ENCODE data around the gene ADAM15.

ADAM15 gene, protein sequence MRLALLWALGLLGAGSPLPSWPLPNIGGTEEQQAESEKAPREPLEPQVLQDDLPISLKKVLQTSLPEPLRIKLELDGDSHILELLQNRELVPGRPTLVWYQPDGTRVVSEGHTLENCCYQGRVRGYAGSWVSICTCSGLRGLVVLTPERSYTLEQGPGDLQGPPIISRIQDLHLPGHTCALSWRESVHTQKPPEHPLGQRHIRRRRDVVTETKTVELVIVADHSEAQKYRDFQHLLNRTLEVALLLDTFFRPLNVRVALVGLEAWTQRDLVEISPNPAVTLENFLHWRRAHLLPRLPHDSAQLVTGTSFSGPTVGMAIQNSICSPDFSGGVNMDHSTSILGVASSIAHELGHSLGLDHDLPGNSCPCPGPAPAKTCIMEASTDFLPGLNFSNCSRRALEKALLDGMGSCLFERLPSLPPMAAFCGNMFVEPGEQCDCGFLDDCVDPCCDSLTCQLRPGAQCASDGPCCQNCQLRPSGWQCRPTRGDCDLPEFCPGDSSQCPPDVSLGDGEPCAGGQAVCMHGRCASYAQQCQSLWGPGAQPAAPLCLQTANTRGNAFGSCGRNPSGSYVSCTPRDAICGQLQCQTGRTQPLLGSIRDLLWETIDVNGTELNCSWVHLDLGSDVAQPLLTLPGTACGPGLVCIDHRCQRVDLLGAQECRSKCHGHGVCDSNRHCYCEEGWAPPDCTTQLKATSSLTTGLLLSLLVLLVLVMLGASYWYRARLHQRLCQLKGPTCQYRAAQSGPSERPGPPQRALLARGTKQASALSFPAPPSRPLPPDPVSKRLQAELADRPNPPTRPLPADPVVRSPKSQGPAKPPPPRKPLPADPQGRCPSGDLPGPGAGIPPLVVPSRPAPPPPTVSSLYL

DNA sequence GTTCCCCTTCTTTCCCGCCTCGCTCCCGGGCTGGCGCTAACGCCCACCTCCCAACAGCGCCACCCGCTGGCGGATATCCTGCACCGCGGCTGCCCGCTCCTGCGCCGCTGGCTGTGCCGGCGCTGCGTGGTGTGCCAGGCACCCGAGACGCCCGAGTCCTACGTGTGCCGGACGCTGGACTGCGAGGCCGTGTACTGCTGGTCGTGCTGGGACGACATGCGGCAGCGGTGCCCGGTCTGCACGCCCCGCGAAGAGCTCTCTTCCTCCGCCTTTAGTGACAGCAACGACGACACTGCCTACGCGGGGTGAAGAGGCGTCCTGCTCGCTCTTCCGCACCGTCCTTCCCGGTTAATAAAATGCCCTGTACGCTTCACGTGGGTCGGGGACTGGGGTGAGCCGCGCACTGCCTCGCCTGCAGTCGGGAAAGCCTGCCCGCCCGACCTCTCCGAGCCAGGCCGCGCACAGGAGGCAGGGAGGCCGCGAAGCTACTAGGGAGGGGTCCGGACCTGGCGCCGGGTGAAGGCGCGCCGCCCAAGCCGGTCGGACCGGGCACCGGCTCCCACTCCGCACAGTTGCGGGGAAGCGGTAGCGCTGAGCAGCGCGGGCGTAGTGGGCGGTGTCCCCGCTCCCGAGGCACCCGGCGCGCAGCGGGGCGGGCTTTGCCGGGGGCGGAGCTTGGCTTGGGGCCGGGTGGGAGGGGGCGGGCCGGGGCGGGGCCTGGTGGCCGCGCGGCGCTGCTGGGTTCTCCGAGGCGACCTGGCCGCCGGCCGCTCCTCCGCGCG is at the start of gene ADAM15:
TSS of gene ADAM15 (plus strand) at position 757 of the 782 bp plus-strand sequence. CDS start 71 bp downstream, outside the sequence.
- Histone ChIP-seq H3K4me1 (ENCODE audit: insufficient read depth, low read length, poor library complexity, severe bottlenecking) (peaks cover 23% of the 10 kb centered on the region), H3K9me2 (replicated peaks; ENCODE audit: low read depth, low read length) (no peaks in the 10 kb centered on the region), H3K79me2 (ENCODE audit: insufficient read depth, low read length) (no peaks in the 10 kb centered on the region; the same call in 1 of the 2 replicates)

DNA sequence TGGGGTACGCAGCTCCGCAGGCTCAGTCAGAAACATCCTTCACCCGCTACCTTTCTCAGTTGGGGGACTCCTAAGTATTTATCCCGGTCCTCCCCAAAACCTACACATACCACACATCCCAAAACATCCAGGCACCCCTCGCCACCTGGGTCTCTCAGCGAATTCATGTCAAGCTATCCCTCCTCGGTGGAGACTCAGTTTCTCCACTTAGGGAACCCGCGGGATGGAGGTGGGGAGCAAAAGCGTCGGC is 49.8 kb upstream of the ADAM15 start:
- Histone ChIP-seq H3K4me3 (ENCODE audit: low read length, poor library complexity, severe bottlenecking) (peak overlapping the region; percentile 76), H3K4me1 (ENCODE audit: insufficient read depth, low read length, poor library complexity, severe bottlenecking) (peaks cover 44% of the 10 kb centered on the region), H3K27me3 (ENCODE audit: insufficient read depth, low read length, poor library complexity, severe bottlenecking) (no peaks in the 10 kb centered on the region), H3K36me3 (ENCODE audit: insufficient read depth, low read length) (no peaks in the 10 kb centered on the region), H3K4me2 (ENCODE audit: low read depth, low read length, poor library complexity, severe bottlenecking) (peak overlapping the region; percentile 92), H3K9me3 (ENCODE audit: insufficient read depth, low read depth, low read length) (no peaks in the 10 kb centered on the region), H3K79me2 (ENCODE audit: insufficient read depth, low read length) (no peaks in the 10 kb centered on the region), H3K9me2 (replicated peaks; ENCODE audit: low read depth, low read length) (no peaks in the 10 kb centered on the region), H3F3A (ENCODE audit: low read depth) (peaks cover 15% of the 10 kb centered on the region), H4K20me1 (ENCODE audit: insufficient read depth, low read length, poor library complexity, severe bottlenecking) (no peaks in the 10 kb centered on the region), H3K9ac (ENCODE audit: low read depth, low read length, poor library complexity, severe bottlenecking) (peak overlapping the region; percentile 81), H2AFZ (ENCODE audit: low read length) (peak overlapping the region; percentile 80)
- no peak for TF ChIP-seq EZH2phosphoT487 (IDR thresholded peaks at IDR 0.05; ENCODE audit: borderline replicate concordance)
- TF ChIP-seq, protein P1, sequence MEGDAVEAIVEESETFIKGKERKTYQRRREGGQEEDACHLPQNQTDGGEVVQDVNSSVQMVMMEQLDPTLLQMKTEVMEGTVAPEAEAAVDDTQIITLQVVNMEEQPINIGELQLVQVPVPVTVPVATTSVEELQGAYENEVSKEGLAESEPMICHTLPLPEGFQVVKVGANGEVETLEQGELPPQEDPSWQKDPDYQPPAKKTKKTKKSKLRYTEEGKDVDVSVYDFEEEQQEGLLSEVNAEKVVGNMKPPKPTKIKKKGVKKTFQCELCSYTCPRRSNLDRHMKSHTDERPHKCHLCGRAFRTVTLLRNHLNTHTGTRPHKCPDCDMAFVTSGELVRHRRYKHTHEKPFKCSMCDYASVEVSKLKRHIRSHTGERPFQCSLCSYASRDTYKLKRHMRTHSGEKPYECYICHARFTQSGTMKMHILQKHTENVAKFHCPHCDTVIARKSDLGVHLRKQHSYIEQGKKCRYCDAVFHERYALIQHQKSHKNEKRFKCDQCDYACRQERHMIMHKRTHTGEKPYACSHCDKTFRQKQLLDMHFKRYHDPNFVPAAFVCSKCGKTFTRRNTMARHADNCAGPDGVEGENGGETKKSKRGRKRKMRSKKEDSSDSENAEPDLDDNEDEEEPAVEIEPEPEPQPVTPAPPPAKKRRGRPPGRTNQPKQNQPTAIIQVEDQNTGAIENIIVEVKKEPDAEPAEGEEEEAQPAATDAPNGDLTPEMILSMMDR (conservative IDR thresholded peaks at IDR 0.05; ENCODE audit: low read length) = no peak

More for the DNA sequence above, at the start of gene ADAM15:
- Histone ChIP-seq H3K4me3 (ENCODE audit: low read length, poor library complexity, severe bottlenecking) (peak within 1 kb of the TSS; percentile 79), H3K36me3 (ENCODE audit: insufficient read depth, low read length) (no peaks in the 10 kb centered on the region), H4K20me1 (ENCODE audit: insufficient read depth, low read length, poor library complexity, severe bottlenecking) (no peaks in the 10 kb centered on the region), H3F3A (ENCODE audit: low read depth) (no peaks in the 10 kb centered on the region), H3K9ac (ENCODE audit: low read depth, low read length, poor library complexity, severe bottlenecking) (peak within 1 kb of the TSS; percentile 71), H2AFZ (ENCODE audit: low read length) (peak within 1 kb of the TSS; percentile 83), H3K4me2 (ENCODE audit: low read depth, low read length, poor library complexity, severe bottlenecking) (peak within 1 kb of the TSS; percentile 86), H3K27me3 (ENCODE audit: insufficient read depth, low read length, poor library complexity, severe bottlenecking) (no peaks in the 10 kb centered on the region), H3K9me3 (ENCODE audit: insufficient read depth, low read depth, low read length) (no peaks in the 10 kb centered on the region)
- TF ChIP-seq, protein P1 (conservative IDR thresholded peaks at IDR 0.05; ENCODE audit: low read length) = peak; percentile 54
- TF ChIP-seq EZH2phosphoT487 (IDR thresholded peaks at IDR 0.05; ENCODE audit: borderline replicate concordance) = no peak

DNA sequence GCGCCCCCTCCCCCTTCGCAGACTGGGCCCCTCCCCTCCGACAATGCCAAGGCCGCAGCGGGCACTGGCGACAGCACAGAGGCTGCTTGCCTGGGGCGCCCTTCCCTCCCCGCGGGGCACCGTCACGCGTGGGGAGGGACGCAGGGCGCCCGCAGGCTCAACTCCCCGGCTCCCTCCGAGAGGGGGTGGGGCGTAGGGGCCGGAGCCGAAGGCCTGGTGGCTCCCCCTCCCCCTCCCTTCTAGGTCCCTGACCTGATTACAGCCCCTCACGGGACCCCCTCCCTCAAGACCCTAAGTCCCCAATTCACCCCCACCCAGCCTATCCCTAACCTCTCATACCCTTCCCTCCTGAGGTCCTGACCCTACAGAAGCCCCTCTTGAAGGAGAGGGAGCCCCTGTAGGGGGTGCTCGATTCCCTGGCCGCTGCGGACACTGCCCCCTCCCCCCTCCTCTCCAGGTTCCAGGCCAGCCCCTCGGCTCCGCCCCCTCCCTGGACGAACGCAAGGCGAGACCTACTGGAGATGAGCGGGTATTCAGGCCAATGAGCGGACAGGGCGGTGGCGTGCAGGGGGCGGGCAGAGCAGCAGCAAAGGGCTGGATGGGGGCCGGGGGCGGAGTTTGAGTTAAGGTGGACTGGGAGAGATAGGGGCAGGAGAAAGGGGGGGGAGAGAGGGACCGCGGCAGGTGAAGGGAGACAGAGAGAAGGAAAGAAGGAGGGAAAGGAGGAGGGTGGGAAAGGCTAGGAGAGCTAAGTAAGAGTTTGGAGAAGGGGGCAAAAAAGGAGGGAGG is 49.2 kb upstream of the ADAM15 start:
- H3K27me3 ChIP-seq (ENCODE audit: insufficient read depth, low read length, poor library complexity, severe bottlenecking) = no peaks in the 10 kb centered on the region
- peaks cover 15% of the 10 kb centered on the region for H3F3A ChIP-seq (ENCODE audit: low read depth)
- peak overlapping the region; percentile 80; the same call in 1 of the 2 replicates for H2AFZ ChIP-seq (ENCODE audit: low read length)

More for the DNA sequence above, 49.2 kb upstream of the ADAM15 start:
- Histone ChIP-seq H3K4me3 (ENCODE audit: low read length, poor library complexity, severe bottlenecking) (peak overlapping the region; percentile 76), H3K36me3 (ENCODE audit: insufficient read depth, low read length) (no peaks in the 10 kb centered on the region), H4K20me1 (ENCODE audit: insufficient read depth, low read length, poor library complexity, severe bottlenecking) (no peaks in the 10 kb centered on the region), H3K4me1 (ENCODE audit: insufficient read depth, low read length, poor library complexity, severe bottlenecking) (peaks cover 49% of the 10 kb centered on the region), H3K9me2 (replicated peaks; ENCODE audit: low read depth, low read length) (no peaks in the 10 kb centered on the region), H3K4me2 (ENCODE audit: low read depth, low read length, poor library complexity, severe bottlenecking) (peak overlapping the region; percentile 92), H3K79me2 (ENCODE audit: insufficient read depth, low read length) (no peaks in the 10 kb centered on the region), H3K9me3 (ENCODE audit: insufficient read depth, low read depth, low read length) (no peaks in the 10 kb centered on the region), H3K9ac (ENCODE audit: low read depth, low read length, poor library complexity, severe bottlenecking) (peak overlapping the region; percentile 81)
- TF ChIP-seq, protein P1 (conservative IDR thresholded peaks at IDR 0.05; ENCODE audit: low read length) = peak; percentile 64
- TF ChIP-seq EZH2phosphoT487 (IDR thresholded peaks at IDR 0.05; ENCODE audit: borderline replicate concordance) = no peak

All from Loucy (cell line).